HCT116 (cell line): ENCODE results near the gene ELMO2. TPM values are rescaled to one million over a fixed set of nuclear protein-coding genes. Genes with fewer than 3 reads are reported as not detected.

Experiments used
- ATAC-seq: fragments of 200-7000 bp; cut with Tn5 transposase; 2 replicates; pipeline ENCODE4 v1.9.1; 2020; ENCODE audit warnings: mild to moderate bottlenecking, moderate library complexity
- BruUV-seq: library from RNA; stranded (reverse); fragments of 400-500 nt; replicated peaks from 2 replicates; lab custom pipeline; 2021; lab: Mats Ljungman, UMichigan
- CTCF ChIA-PET: fragments of 300-600 bp; sonication (Branson Sonifier 250); formaldehyde crosslinking; loops from one replicate; lab custom pipeline; 2021; ENCODE audit warnings: antibody characterized with exemption; lab: Charles Lee
- POLR2A ChIA-PET: fragments of 300-600, 350-600 bp; sonication (Branson Sonifier 250); formaldehyde crosslinking; loops from one replicate; lab custom pipeline; 2021; ENCODE audit warnings: antibody characterized with exemption; lab: Charles Lee
- RAD21 ChIA-PET, 2 experiments: fragments of 300-600 bp; sonication (Branson Sonifier 250); formaldehyde crosslinking; loops; one replicate each; lab custom pipeline; 2023; ENCODE audit warnings: low total read pairs in 2 of 2; ENCODE audit not compliant: uncharacterized antibody in 2 of 2, unreplicated experiment in 2 of 2, low non-redundant PET in 1 of 2; lab: Charles Lee
- DNase-seq: peaks from one replicate; pipeline ENCODE4 v3.0.0-alpha.2; 2010; ENCODE audit warnings: low read depth, low spot score
- H2AFZ ChIP-seq: fragments of 200-600 bp; shearing (Covaris generic), sonication (generic); 2 replicates; pipeline ENCODE4 v1.6.1; 2017; ENCODE audit warnings: low read depth, mixed run types, mixed read lengths, antibody characterized with exemption, low read length; ENCODE audit not compliant: poor library complexity, severe bottlenecking
- H3K27ac ChIP-seq: 2 replicates; pipeline ENCODE4 v1.5.1; 2012; ENCODE audit warnings: low read depth, low read length
- H3K27me3 ChIP-seq: fragments of 200-600 bp; sonication (generic); 2 replicates; pipeline ENCODE4 v1.6.1; 2016; ENCODE audit warnings: mixed run types, low read length, mixed read lengths; ENCODE audit not compliant: insufficient read depth
- H3K36me3 ChIP-seq, 2 experiments: fragments of 200-500 bp in 1 of 2; fragments of 200-600 bp in 1 of 2; sonication (Bioruptor generic) in 1 of 2; sonication (generic) in 1 of 2; 2 replicates each; pipeline versions ENCODE4 v1.5.1 to v1.6.1; 2014 to 2016; ENCODE audit warnings: low read length in 2 of 2, inconsistent platforms in 1 of 2, mixed read lengths in 1 of 2, mixed run types in 1 of 2; ENCODE audit not compliant: insufficient read depth in 2 of 2, control insufficient read depth in 1 of 2
- H3K4me1 ChIP-seq, 2 experiments: fragments of 200-600 bp in 1 of 2; sonication (generic) in 1 of 2; 2 replicates each; pipeline versions ENCODE4 v1.5.1 to v1.6.1; 2012 to 2017; ENCODE audit warnings: low read length in 2 of 2, inconsistent platforms in 1 of 2, mild to moderate bottlenecking in 1 of 2, mixed read lengths in 1 of 2, mixed run types in 1 of 2, moderate library complexity in 1 of 2; ENCODE audit not compliant: insufficient read depth in 2 of 2, control insufficient read depth in 1 of 2
- H3K4me2 ChIP-seq: fragments of 200-600 bp; sonication (generic); 2 replicates; pipeline ENCODE4 v1.6.1; 2017; ENCODE audit warnings: mixed run types, low read length, mixed read lengths
- H3K4me3 ChIP-seq, 2 experiments: fragments of 200-600 bp in 1 of 2; sonication (generic) in 1 of 2; replicated peaks in 1 of 2; 2 replicates each; pipeline ENCODE4 v1.5.1; 2011 to 2016; ENCODE audit warnings: low read length in 2 of 2, control low read depth in 1 of 2, low read depth in 1 of 2, mild to moderate bottlenecking in 1 of 2, mixed read lengths in 1 of 2, mixed run types in 1 of 2
- H3K79me2 ChIP-seq: fragments of 200-600 bp; sonication (generic); 2 replicates; pipeline ENCODE4 v1.6.1; 2017; ENCODE audit warnings: mild to moderate bottlenecking, mixed run types, low read length, moderate library complexity, mixed read lengths; ENCODE audit not compliant: insufficient read depth
- H3K9ac ChIP-seq: fragments of 200-600 bp; sonication (generic); 2 replicates; pipeline ENCODE4 v1.6.1; 2016; ENCODE audit warnings: low read length, mixed read lengths
- H3K9me2 ChIP-seq: fragments of 200-600 bp; sonication (generic), shearing (Covaris generic); 2 replicates; pipeline ENCODE4 v1.6.1; 2017; ENCODE audit warnings: mixed run types, mild to moderate bottlenecking, moderate library complexity; ENCODE audit not compliant: insufficient read depth
- H3K9me3 ChIP-seq, 2 experiments: fragments of 200-500 bp in 1 of 2; fragments of 200-600 bp in 1 of 2; sonication (Bioruptor generic) in 1 of 2; sonication (generic) in 1 of 2; 2 replicates each; pipeline ENCODE4 v1.6.1; 2014 to 2017; ENCODE audit warnings: low read length in 2 of 2, mixed read lengths in 2 of 2, inconsistent platforms in 1 of 2, low read depth in 1 of 2, mild to moderate bottlenecking in 1 of 2, mixed run types in 1 of 2, moderate library complexity in 1 of 2; ENCODE audit not compliant: control insufficient read depth in 1 of 2, insufficient read depth in 1 of 2
- H4K20me1 ChIP-seq: fragments of 200-600 bp; sonication (generic), shearing (Covaris generic); 2 replicates; pipeline ENCODE4 v1.6.1; 2017; ENCODE audit warnings: mixed run types, mild to moderate bottlenecking, moderate library complexity; ENCODE audit not compliant: insufficient read depth
- CBX3 ChIP-seq: IDR thresholded peaks from 2 replicates; pipeline ENCODE4 v1.6.1; 2012; ENCODE audit warnings: low read depth
- CEBPB ChIP-seq: IDR thresholded peaks from 2 replicates; pipeline ENCODE4 v1.6.1; 2012; ENCODE audit warnings: low read depth
- CTCF ChIP-seq, 3 experiments: fragments of 200-600 bp in 1 of 3; sonication (generic) in 1 of 3; IDR thresholded peaks in 2 of 3; conservative IDR thresholded peaks in 1 of 3; 2 replicates each; pipeline ENCODE4 v1.5.1; 2012 to 2017; ENCODE audit warnings: low read depth in 2 of 3, low read length in 2 of 3, antibody characterized with exemption in 1 of 3, borderline replicate concordance in 1 of 3, control low read depth in 1 of 3, mild to moderate bottlenecking in 1 of 3, mixed read lengths in 1 of 3, mixed run types in 1 of 3, moderate library complexity in 1 of 3; ENCODE audit not compliant: insufficient read depth in 1 of 3
- ELF1 ChIP-seq: IDR thresholded peaks from 2 replicates; pipeline ENCODE4 v1.6.1; 2012; ENCODE audit warnings: low read depth, borderline replicate concordance
- EZH2 ChIP-seq: fragments of 200-600 bp; sonication (generic); IDR thresholded peaks from 2 replicates; pipeline ENCODE4 v1.6.1; 2017; ENCODE audit warnings: antibody characterized with exemption, mixed run types
- EZH2phosphoT487 ChIP-seq: fragments of 200-600 bp; IDR thresholded peaks from 2 replicates; pipeline ENCODE4 v1.6.1; 2018; ENCODE audit warnings: antibody characterized with exemption, borderline replicate concordance
- JUND ChIP-seq: IDR thresholded peaks from 2 replicates; pipeline ENCODE4 v1.6.1; 2012
- POLR2AphosphoS5 ChIP-seq: IDR thresholded peaks from 2 replicates; pipeline ENCODE4 v1.6.1; 2011; ENCODE audit warnings: mild to moderate bottlenecking, low read depth, low read length, moderate library complexity
- RAD21 ChIP-seq: IDR thresholded peaks from 2 replicates; pipeline ENCODE4 v1.6.1; 2012; ENCODE audit warnings: low read depth, mild to moderate bottlenecking
- SIN3A ChIP-seq: IDR thresholded peaks from 2 replicates; pipeline ENCODE4 v1.6.1; 2012; ENCODE audit warnings: low read depth
- SP1 ChIP-seq: IDR thresholded peaks from 2 replicates; pipeline ENCODE4 v1.6.1; 2012; ENCODE audit warnings: low read depth
- TCF7L2 ChIP-seq: IDR thresholded peaks from 2 replicates; pipeline ENCODE4 v1.7.0; 2011; ENCODE audit warnings: borderline replicate concordance, inconsistent platforms; ENCODE audit not compliant: insufficient read depth, insufficient read length; ENCODE audit errors: extremely low read depth
- ZFX ChIP-seq: fragments of 450-650 bp; IDR thresholded peaks from 2 replicates; pipeline ENCODE4 v1.6.1; 2017
- intact Hi-C: fragments of 100-400 bp; cut with micrococcal nuclease; formaldehyde crosslinking; loops from 2 replicates; pipeline ENCODE4 v1.10.0; 2022
- total RNA-seq: library from RNA; stranded (reverse); gene quantifications from one replicate; pipeline ENCODE4 v1.2.1, GENCODE V29; 2021; ENCODE audit not compliant: unreplicated experiment

The ELMO2 gene
- total RNA-seq, 1 experiment from 2014 or later, result 22.9 TPM

GRCh38 chr20:46430921-46431712 is 24.7 kb upstream of the ELMO2 start (continued):
- no peak for TF ChIP-seq POLR2AphosphoS5
- TF ChIP-seq RAD21, result no peak
- TF ChIP-seq SP1, result no peak

GRCh38 chr20:46427384-46427783 is 21.0 kb upstream of the ELMO2 start:
- RAD21 ChIA-PET, result no interaction called here
- POLR2A ChIA-PET, result no interaction called here
- CTCF ChIA-PET, result interaction anchor here (1.1 kb wide), 1 partner anchor 21 kb away, joined by 3 read pairs; the partner anchor contains the start of gene ELMO2
- Histone ChIP-seq H3K9ac (no peak overlapping the region), H3K4me1 (no peaks in the 10 kb centered on the region), H2AFZ (no peak overlapping the region), H3K79me2 (no peaks in the 10 kb centered on the region), H3K27me3 (peaks cover 94% of the 10 kb centered on the region), H3K9me2 (no peaks in the 10 kb centered on the region), H3K27ac (no peak overlapping the region), H3K4me2 (no peak overlapping the region), H3K4me3 (no peak overlapping the region), H3K9me3 (no peaks in the 10 kb centered on the region), H3K36me3 (no peaks in the 10 kb centered on the region), H4K20me1 (no peaks in the 10 kb centered on the region)
- DNase-seq (no peak), ATAC-seq (no peak)
- intact Hi-C loops, result no loop called here
- BruUV-seq, result no TSS peak
- TF ChIP-seq ZFX (no peak), SIN3A (no peak), POLR2AphosphoS5 (no peak)

DNA sequence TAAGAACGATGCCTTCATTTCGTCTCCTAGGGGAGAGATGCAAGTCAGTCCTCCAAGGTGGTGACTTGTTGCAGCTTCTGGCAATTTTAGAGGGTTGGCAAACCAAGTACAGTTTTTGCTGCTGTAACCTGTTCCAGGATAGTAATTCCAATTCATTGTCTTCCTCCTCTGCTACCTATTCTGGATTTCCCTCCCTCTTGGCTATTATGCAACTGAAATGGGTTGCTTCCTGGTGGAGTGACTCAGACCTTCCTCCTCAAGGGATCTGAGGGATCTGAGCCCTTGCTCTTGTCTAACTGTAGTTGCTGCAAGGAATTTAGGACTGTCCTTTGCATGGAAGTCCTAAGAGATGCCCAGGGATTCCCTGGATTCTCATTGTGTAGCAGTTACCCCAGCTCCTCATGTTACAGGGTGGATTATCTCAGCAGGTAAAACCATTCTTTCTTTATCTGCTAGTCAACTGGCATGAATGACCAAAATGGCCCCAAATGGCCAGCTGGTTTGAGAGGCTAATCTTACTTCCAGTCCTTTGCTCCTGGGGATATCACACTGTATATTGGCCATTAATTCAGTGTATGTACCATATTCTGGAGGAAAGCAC is 17.6 kb upstream of the ELMO2 start:
- peaks cover 75% of the 10 kb centered on the region for H3K27me3 ChIP-seq
- no peak overlapping the region for H3K4me3 ChIP-seq
- DNase-seq, result no peak
- H3K4me2 ChIP-seq, result no peak overlapping the region
- CTCF ChIA-PET, result no interaction called here
- H3K4me1 ChIP-seq, result no peaks in the 10 kb centered on the region
- TF ChIP-seq CBX3 (no peak), TCF7L2 (no peak), JUND (0 out of 2 replicates have a peak, but pooled peaks have one; percentile 9), ELF1 (no peak), CTCF (IDR thresholded peaks at IDR 0.05 in 2 of 3, conservative IDR thresholded peaks at IDR 0.05 in 1 of 3; ENCODE audit: borderline replicate concordance in 1 of 3, insufficient read depth in 1 of 3, low read depth in 2 of 3, low read length in 2 of 3) (no peak), RAD21 (no peak), EZH2 (no peak), EZH2phosphoT487 (no peak), CEBPB (peak; percentile 41; the same call in 1 of the 2 replicates)
- BruUV-seq, result no TSS peak
- H4K20me1 ChIP-seq, result no peaks in the 10 kb centered on the region
- intact Hi-C loops, result no loop called here
- H3K9me2 ChIP-seq, result no peaks in the 10 kb centered on the region
- no peaks in the 10 kb centered on the region for H3K36me3 ChIP-seq
- H2AFZ ChIP-seq, result no peak overlapping the region
- no peak overlapping the region for H3K9ac ChIP-seq
- H3K79me2 ChIP-seq, result no peaks in the 10 kb centered on the region
- ATAC-seq, result no peak
- H3K9me3 ChIP-seq, result no peaks in the 10 kb centered on the region
- RAD21 ChIA-PET, result no interaction called here
- POLR2A ChIA-PET, result interaction anchor here (1.9 kb wide), 1 partner anchor 17 kb away, joined by 4 read pairs; the partner anchor contains the start of gene ELMO2
- H3K27ac ChIP-seq, result no peak overlapping the region
